A673 (cell line): Measurements from ENCODE around the gene RAD51C.

ENCODE experiments used
- EZH2 ChIP-seq: fragments of 200-600 bp; sonication (generic); IDR thresholded peaks from 2 replicates; pipeline ENCODE4 v1.6.1; 2017; ENCODE audit warnings: borderline replicate concordance, low read depth, mild to moderate bottlenecking, mixed read lengths, antibody characterized with exemption, low read length; ENCODE audit not compliant: poor library complexity, severe bottlenecking
- TF ChIP-seq, protein P1 (sequence below): fragments of 300-800, 200-600 bp; sonication (generic); conservative IDR thresholded peaks from 2 replicates; pipeline ENCODE4 v1.5.1; 2017; ENCODE audit warnings: low read depth, mild to moderate bottlenecking, antibody characterized with exemption, low read length, moderate library complexity, mixed read lengths

DNA sequence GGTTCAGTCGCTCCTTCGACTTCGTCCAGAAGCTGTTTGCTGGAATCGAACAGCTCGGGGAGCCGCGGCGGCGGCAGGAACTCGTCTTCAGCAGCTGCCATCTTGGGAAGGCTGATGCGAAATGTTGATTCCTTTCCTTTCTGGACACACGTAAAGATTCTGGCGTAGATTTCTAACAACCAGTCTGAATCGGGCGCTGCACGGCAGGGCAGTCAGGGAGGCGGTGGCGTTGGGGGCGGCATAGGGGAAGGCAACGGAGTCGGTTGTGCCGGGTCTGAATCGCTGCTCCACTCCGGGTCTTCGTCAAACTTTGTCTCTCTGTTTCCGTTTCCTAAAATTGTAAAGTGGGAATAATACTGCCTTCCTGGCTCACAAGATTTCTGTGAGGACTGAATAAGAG, 30.9 kb upstream of the RAD51C start:
- TF ChIP-seq, protein P1, sequence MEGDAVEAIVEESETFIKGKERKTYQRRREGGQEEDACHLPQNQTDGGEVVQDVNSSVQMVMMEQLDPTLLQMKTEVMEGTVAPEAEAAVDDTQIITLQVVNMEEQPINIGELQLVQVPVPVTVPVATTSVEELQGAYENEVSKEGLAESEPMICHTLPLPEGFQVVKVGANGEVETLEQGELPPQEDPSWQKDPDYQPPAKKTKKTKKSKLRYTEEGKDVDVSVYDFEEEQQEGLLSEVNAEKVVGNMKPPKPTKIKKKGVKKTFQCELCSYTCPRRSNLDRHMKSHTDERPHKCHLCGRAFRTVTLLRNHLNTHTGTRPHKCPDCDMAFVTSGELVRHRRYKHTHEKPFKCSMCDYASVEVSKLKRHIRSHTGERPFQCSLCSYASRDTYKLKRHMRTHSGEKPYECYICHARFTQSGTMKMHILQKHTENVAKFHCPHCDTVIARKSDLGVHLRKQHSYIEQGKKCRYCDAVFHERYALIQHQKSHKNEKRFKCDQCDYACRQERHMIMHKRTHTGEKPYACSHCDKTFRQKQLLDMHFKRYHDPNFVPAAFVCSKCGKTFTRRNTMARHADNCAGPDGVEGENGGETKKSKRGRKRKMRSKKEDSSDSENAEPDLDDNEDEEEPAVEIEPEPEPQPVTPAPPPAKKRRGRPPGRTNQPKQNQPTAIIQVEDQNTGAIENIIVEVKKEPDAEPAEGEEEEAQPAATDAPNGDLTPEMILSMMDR, result no peak
- no peak for TF ChIP-seq EZH2
